Stimulated activated naive CD8-positive, alpha-beta T cell treated with anti-CD3 and anti-CD28 coated beads, Interleukin-15, Interleukin-2, amounts not matched to agents 100 U/mL and 50 U/mL, for 24 hours (primary cell): ENCODE measurements around the gene ADAM11.

ENCODE experiments used
- ATAC-seq: fragments of 150-1000 bp; cut with Tn5 transposase; one replicate; pipeline ENCODE4 v1.10.0; 2021
- DNase-seq: peaks from one replicate; pipeline ENCODE4 v3.0.0; 2021

The ADAM11 gene

GRCh38 chr17:44757918-44758413 is 822 bp upstream of the ADAM11 start:
- DNase-seq (no peak), ATAC-seq (no peak)

- DNase-seq: no peak
- ATAC-seq: no peak
These were observed 513 bp downstream of the ADAM11 start for GRCh38 chr17:44759086-44759915.

- no peak for ATAC-seq
These were observed 1.1 kb downstream of the ADAM11 start for GRCh38 chr17:44759916-44760243.

GRCh38 chr17:44760474-44761308 is 1.9 kb downstream of the ADAM11 start:
- DNase-seq (no peak), ATAC-seq (no peak)

More at GRCh38 chr17:44759916-44760243, 1.1 kb downstream of the ADAM11 start:
- no peak for DNase-seq

- no peak for DNase-seq
- no peak for ATAC-seq
These were observed 3.4 kb downstream of the ADAM11 start for GRCh38 chr17:44761932-44762810.

GRCh38 chr17:44763170-44763569 is 4.4 kb downstream of the ADAM11 start:
- DNase-seq (no peak), ATAC-seq (no peak)

- ATAC-seq (no peak), DNase-seq (no peak)
These were observed 7.2 kb downstream of the ADAM11 start for GRCh38 chr17:44765965-44766364.

GRCh38 chr17:44766409-44767038 is 7.7 kb downstream of the ADAM11 start:
- ATAC-seq (no peak), DNase-seq (no peak)

- ATAC-seq: no peak
These were observed 8.7 kb downstream of the ADAM11 start for GRCh38 chr17:44767493-44767892.

GRCh38 chr17:44768505-44769142 is 9.8 kb downstream of the ADAM11 start:
- DNase-seq: no peak
- no peak for ATAC-seq

More at GRCh38 chr17:44767493-44767892, 8.7 kb downstream of the ADAM11 start:
- DNase-seq: no peak

- no peak for DNase-seq
- ATAC-seq: no peak
These were observed 10.4 kb downstream of the ADAM11 start for GRCh38 chr17:44769230-44769629.

GRCh38 chr17:44769647-44770084 is 10.9 kb downstream of the ADAM11 start:
- DNase-seq (no peak), ATAC-seq (no peak)

GRCh38 chr17:44770166-44770925 is 11.6 kb downstream of the ADAM11 start:
- DNase-seq: no peak

GRCh38 chr17:44772308-44773045 is 13.7 kb downstream of the ADAM11 start:
- DNase-seq (no peak), ATAC-seq (no peak)

More at GRCh38 chr17:44770166-44770925, 11.6 kb downstream of the ADAM11 start:
- no peak for ATAC-seq

- ATAC-seq (no peak), DNase-seq (no peak)
These were observed 14.4 kb downstream of the ADAM11 start for GRCh38 chr17:44773140-44773539.

GRCh38 chr17:44774271-44775135 is 15.7 kb downstream of the ADAM11 start:
- DNase-seq (peak; percentile 96), ATAC-seq (peak; percentile 19)

- DNase-seq (peak; percentile 98), ATAC-seq (peak; percentile 96)
These were observed 16.5 kb downstream of the ADAM11 start for GRCh38 chr17:44775136-44775837.
